HepG2 (cell line): Measurements from ENCODE around the gene RASL10A. TPM values are rescaled to one million over a fixed set of nuclear protein-coding genes. Genes with fewer than 3 reads are reported as not detected.

Source experiments
- ATAC-seq: fragments of 200-7000 bp; cut with Tn5 transposase; 3 replicates; pipeline ENCODE4 v1.9.1; 2020; ENCODE audit warnings: mild to moderate bottlenecking, moderate library complexity
- BruUV-seq: library from RNA; stranded (reverse); fragments of 400-500 nt; replicated peaks from 2 replicates; lab custom pipeline; 2021; lab: Mats Ljungman, UMichigan
- CTCF ChIA-PET: fragments of 300-600 bp; formaldehyde crosslinking; extraction: SDS; loops from one replicate; lab custom pipeline; 2021; ENCODE audit warnings: low total read pairs, inconsistent platforms, low intra/inter-chr PET ratio; lab: Yijun Ruan, JAX
- POLR2A ChIA-PET: fragments of 350-600 bp; sonication (Branson Sonifier 250); formaldehyde crosslinking; loops from one replicate; lab custom pipeline; 2020; ENCODE audit warnings: antibody characterized with exemption, inconsistent platforms; lab: Yijun Ruan, JAX
- DNase-seq: peaks from one replicate; pipeline ENCODE4 v3.0.0-alpha.2; 2015; ENCODE audit warnings: low spot score
- FAIRE-seq: peaks from 3 replicates; lab custom pipeline; 2011; peaks lifted over from hg19 to GRCh38; lab: Jason Lieb, UNC
- H2AFZ ChIP-seq: one replicate; pipeline ENCODE4 v1.6.1; 2011; ENCODE audit warnings: low read length, inconsistent platforms
- H3K27ac ChIP-seq: fragments of 300-600 bp; 3 replicates; pipeline ENCODE4 v1.8.0; 2011; ENCODE audit warnings: mixed run types, mild to moderate bottlenecking, mixed read lengths, low read length, inconsistent platforms; ENCODE audit not compliant: insufficient read depth; ENCODE audit errors: extremely low read length
- H3K27me3 ChIP-seq, 2 experiments: fragments of 200-600 bp in 1 of 2; 2 replicates in 1 of 2; 3 replicates in 1 of 2; pipeline versions ENCODE4 v1.6.0 to v1.8.0; 2011; ENCODE audit warnings: low read length in 2 of 2, mild to moderate bottlenecking in 2 of 2, moderate library complexity in 2 of 2, inconsistent platforms in 1 of 2; ENCODE audit not compliant: insufficient read depth in 2 of 2, control insufficient read depth in 1 of 2
- H3K36me3 ChIP-seq, 2 experiments: fragments of 200-600 bp in 1 of 2; replicated peaks in 1 of 2; 2 replicates in 1 of 2; 3 replicates in 1 of 2; pipeline versions ENCODE4 v1.5.1 to v1.8.0; 2011; ENCODE audit warnings: low read length in 2 of 2, inconsistent platforms in 1 of 2; ENCODE audit not compliant: insufficient read depth in 2 of 2, control insufficient read depth in 1 of 2
- H3K4me1 ChIP-seq: 2 replicates; pipeline ENCODE4 v1.5.1; 2012; ENCODE audit warnings: low read length, inconsistent platforms; ENCODE audit not compliant: insufficient read depth
- H3K4me2 ChIP-seq: 2 replicates; pipeline ENCODE4 v1.6.0; 2011; ENCODE audit warnings: low read depth, low read length, inconsistent platforms
- H3K4me3 ChIP-seq, 3 experiments: fragments of 200-600 bp in 1 of 3; sonication (generic), shearing (Covaris generic) in 1 of 3; replicated peaks in 1 of 3; 2 replicates each; pipeline ENCODE4 v1.5.1; 2011 to 2016; ENCODE audit warnings: low read length in 3 of 3, inconsistent platforms in 2 of 3, low read depth in 2 of 3, mild to moderate bottlenecking in 2 of 3, control low read depth in 1 of 3, mixed read lengths in 1 of 3; ENCODE audit not compliant: insufficient read depth in 1 of 3
- H3K79me2 ChIP-seq: one replicate; pipeline ENCODE4 v1.6.1; 2011; ENCODE audit warnings: low read length, inconsistent platforms; ENCODE audit not compliant: insufficient read depth
- H3K9ac ChIP-seq: 2 replicates; pipeline ENCODE4 v1.6.0; 2011; ENCODE audit warnings: mild to moderate bottlenecking, low read depth, low read length, inconsistent platforms; ENCODE audit not compliant: insufficient read depth
- H3K9me3 ChIP-seq: 2 replicates; pipeline ENCODE4 v1.5.1; 2012; ENCODE audit warnings: mild to moderate bottlenecking, low read length
- H4K20me1 ChIP-seq: 2 replicates; pipeline ENCODE4 v1.6.0; 2011; ENCODE audit warnings: inconsistent platforms, mild to moderate bottlenecking, low read length, moderate library complexity; ENCODE audit not compliant: insufficient read depth
- MTERF4 ChIP-seq: sonication (generic); formaldehyde crosslinking; IDR thresholded peaks from 2 replicates; pipeline ENCODE4 v1.8.0; 2023; ENCODE audit warnings: mild to moderate bottlenecking, missing genetic modification reagents
- PHF8 ChIP-seq: sonication (generic); formaldehyde crosslinking; IDR thresholded peaks from 2 replicates; pipeline ENCODE4 v1.5.0; 2020; ENCODE audit warnings: missing genetic modification reagents
- RXRA ChIP-seq: sonication (generic); formaldehyde crosslinking; IDR thresholded peaks from 2 replicates; pipeline ENCODE4 v1.5.1; 2020; ENCODE audit warnings: missing genetic modification reagents
- SMARCE1 ChIP-seq: fragments of 450-650 bp; IDR thresholded peaks from 2 replicates; pipeline ENCODE4 v1.6.1; 2017; ENCODE audit warnings: borderline replicate concordance
- ZBTB46 ChIP-seq: sonication (generic); formaldehyde crosslinking; IDR thresholded peaks from 2 replicates; pipeline ENCODE4 v1.4.0; 2020; ENCODE audit warnings: mild to moderate bottlenecking, missing genetic modification reagents, borderline replicate concordance
- ZBTB7B ChIP-seq: sonication (generic); formaldehyde crosslinking; IDR thresholded peaks from 2 replicates; pipeline ENCODE4 v1.4.0; 2020; ENCODE audit warnings: missing genetic modification reagents
- ZGPAT ChIP-seq: IDR thresholded peaks from 2 replicates; pipeline ENCODE4 v1.6.1; 2016; ENCODE audit warnings: mild to moderate bottlenecking
- ZNF607 ChIP-seq: sonication (generic); formaldehyde crosslinking; IDR thresholded peaks from 2 replicates; pipeline ENCODE4 v1.5.1; 2020; ENCODE audit warnings: missing genetic modification reagents, mild to moderate bottlenecking, borderline replicate concordance
- ZNF646 ChIP-seq: sonication (generic); formaldehyde crosslinking; IDR thresholded peaks from 2 replicates; pipeline ENCODE4 v1.9.0; 2021; ENCODE audit warnings: mild to moderate bottlenecking, missing genetic modification reagents
- ZNF776 ChIP-seq: sonication (generic); formaldehyde crosslinking; IDR thresholded peaks from 2 replicates; pipeline ENCODE4 v1.4.0; 2020; ENCODE audit warnings: mild to moderate bottlenecking, missing genetic modification reagents
- WGBS: methylation state at CpG from one replicate; pipeline ENCODE4 v1.1.6; 2017; ENCODE audit warnings: low lambda C conversion rate; 5-methylcytosine and 5-hydroxymethylcytosine counted together
- in situ Hi-C: cut with HindIII; loops from 2 replicates; pipeline ENCODE4 v1.10.0; 2017; ENCODE audit warnings: low pct_unique_long_range_greater_than_20kb; ENCODE audit not compliant: extremely low pct_ligation_motif_present
- intact Hi-C: fragments of 100-400 bp; cut with micrococcal nuclease; formaldehyde crosslinking; loops from one replicate; pipeline ENCODE4 v1.10.0; 2022; ENCODE audit not compliant: unreplicated experiment
- polyA plus RNA-seq, 8 experiments: library from polyadenylated mRNA; depleted of rRNA in 3 of 8; stranded (reverse) in 7 of 8; unstranded in 1 of 8; fragments of >200 nt; fragmentation: Illumina TruSeq in 4 of 8; extraction: Trizol in 4 of 8; gene quantifications; 2 replicates each; pipeline versions ENCODE4 v1.2.1 to v1.2.3, GENCODE V29; 2011 to 2016; ENCODE audit warnings: low read depth in 4 of 8, missing spikeins in 1 of 8, mixed read lengths in 1 of 8; ENCODE audit not compliant: insufficient read depth in 1 of 8
- total RNA-seq, 5 experiments: library from RNA; depleted of rRNA; stranded (reverse); fragments of >200 nt; fragmentation: Illumina TruSeq; extraction: Trizol; gene quantifications; 2 replicates each; pipeline ENCODE4 v1.2.3, GENCODE V29; 2016; ENCODE audit warnings: low read depth in 1 of 5

The RASL10A gene
- total and polyA plus RNA-seq, 2 of the 13 experiments (the other 11 are each of a cell fraction or from before 2014, with no cell fraction given), result 0.05 to 0.22 TPM

GRCh38 chr22:29337631-29338284 lies 22.3 kb upstream of the RASL10A start (continued):
- TF ChIP-seq ZNF646 (CRISPR knock-in tag), result no peak

GRCh38 chr22:29336751-29337490 lies 21.4 kb upstream of the RASL10A start:
- in situ Hi-C loops (no loop called here), intact Hi-C loops (no loop called here)
- H3K4me1 ChIP-seq, result peaks cover 20% of the 10 kb centered on the region
- no peak overlapping the region for H3K9ac ChIP-seq
- H3K27me3 ChIP-seq, result no peaks in the 10 kb centered on the region
- FAIRE-seq, result no peak
- H3K4me3 ChIP-seq, result no peak overlapping the region
- ChIA-PET POLR2A (no interaction called here), CTCF (no interaction called here)
- no peak overlapping the region for H3K27ac ChIP-seq
- no peaks in the 10 kb centered on the region for H4K20me1 ChIP-seq
- H3K36me3 ChIP-seq, result peaks cover 18 to 44% of the 10 kb centered on the region in 2 experiments
- no peak overlapping the region for H2AFZ ChIP-seq
- H3K4me2 ChIP-seq, result no peak overlapping the region
- H3K79me2 ChIP-seq, result no peaks in the 10 kb centered on the region
- WGBS, result 98% methylated on average over 12 of the region's 14 CpGs
- ATAC-seq, result no peak
- H3K9me3 ChIP-seq, result no peaks in the 10 kb centered on the region
- no TSS peak for BruUV-seq
- DNase-seq, result no peak
- TF ChIP-seq ZGPAT (CRISPR knock-in tag) (no peak), RXRA (CRISPR knock-in tag) (no peak), ZBTB7B (CRISPR knock-in tag) (no peak), PHF8 (CRISPR knock-in tag) (no peak), MTERF4 (CRISPR knock-in tag) (no peak), ZNF776 (CRISPR knock-in tag) (no peak), ZNF607 (CRISPR knock-in tag) (no peak), ZBTB46 (no peak), SMARCE1 (no peak)
